GM18520 (cell line): Measurements from ENCODE around the gene PPP1R10.
A peak's percentile ranks its signal among the peaks of the same experiment; 100 is the strongest.
"Not testable (repeated sequence)": the region's sequence is repeated elsewhere in the genome, so short reads cannot be mapped to it uniquely, and the experiment has no call there.

Experiments
- ATAC-seq: cut with Tn5 transposase; IDR thresholded peaks from one replicate; pipeline ENCODE4 v1.9.1; 2021; ENCODE audit not compliant: unreplicated experiment

The PPP1R10 gene

DNA sequence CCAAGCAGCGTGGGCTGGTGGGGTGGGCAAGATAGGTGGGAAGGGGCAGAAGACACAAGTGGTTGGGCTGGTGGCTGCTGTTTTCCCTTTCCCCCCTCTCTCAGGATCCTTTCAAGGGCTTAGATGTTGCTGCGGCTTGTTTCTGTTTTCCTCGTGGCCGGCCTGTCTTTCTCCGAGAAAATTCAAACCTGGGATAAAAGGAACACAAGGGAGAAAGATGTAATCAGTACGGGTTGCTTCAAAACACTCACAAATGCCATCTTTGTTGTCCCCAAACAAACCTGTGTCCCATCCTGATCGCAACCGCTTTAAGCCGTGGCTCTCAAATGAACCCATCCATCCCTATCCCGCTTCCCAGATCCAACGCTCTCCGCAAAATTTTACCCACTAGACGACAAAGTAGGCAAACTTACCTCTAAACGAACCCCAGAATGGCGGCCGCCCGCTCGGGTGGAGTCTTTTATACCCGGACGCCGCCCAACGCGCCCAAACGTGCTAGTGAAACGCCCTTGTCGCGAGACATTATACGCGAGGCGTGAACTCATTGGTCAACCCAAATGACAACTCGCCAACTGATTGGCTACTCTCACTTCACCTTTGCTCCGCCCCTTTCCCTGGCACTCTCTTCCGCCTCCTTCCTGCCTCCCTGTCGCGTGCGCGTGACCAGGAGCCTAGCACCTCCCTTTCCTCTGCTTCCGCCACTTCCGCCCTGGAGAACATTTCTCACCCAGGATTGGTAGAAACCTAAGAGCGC, at the start of gene PPP1R10:
TSS of gene PPP1R10 (minus strand) at position 433 of the 754 bp plus-strand sequence. CDS start 7,299 bp downstream, outside the sequence.
- peak; percentile 73 for ATAC-seq

GRCh38 chr6:30666300-30666699, 49.3 kb upstream of the PPP1R10 start:
- ATAC-seq: not testable (repeated sequence)

- ATAC-seq: no peak
These were observed 48.1 kb upstream of the PPP1R10 start for GRCh38 chr6:30664994-30665767.

DNA sequence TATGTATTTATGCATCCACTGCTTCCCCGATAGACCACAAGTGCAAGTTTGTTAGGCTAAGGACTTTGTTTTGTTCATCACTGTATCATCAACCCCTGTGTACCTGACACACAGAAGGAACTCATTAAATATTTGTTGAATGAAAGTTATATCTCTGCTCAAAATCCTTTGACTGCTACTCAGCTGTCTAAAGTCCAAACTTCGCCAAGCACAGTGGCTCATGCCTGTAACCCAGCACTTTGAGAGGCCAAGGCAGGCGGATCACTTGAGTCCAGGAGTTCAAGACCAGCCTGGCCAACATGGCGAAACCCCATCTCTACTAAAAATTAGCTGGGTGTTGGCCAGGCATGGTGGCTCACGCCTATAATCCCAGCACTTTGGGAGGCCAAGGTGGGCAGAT, 40.9 kb upstream of the PPP1R10 start:
- ATAC-seq: not testable (repeated sequence)

DNA sequence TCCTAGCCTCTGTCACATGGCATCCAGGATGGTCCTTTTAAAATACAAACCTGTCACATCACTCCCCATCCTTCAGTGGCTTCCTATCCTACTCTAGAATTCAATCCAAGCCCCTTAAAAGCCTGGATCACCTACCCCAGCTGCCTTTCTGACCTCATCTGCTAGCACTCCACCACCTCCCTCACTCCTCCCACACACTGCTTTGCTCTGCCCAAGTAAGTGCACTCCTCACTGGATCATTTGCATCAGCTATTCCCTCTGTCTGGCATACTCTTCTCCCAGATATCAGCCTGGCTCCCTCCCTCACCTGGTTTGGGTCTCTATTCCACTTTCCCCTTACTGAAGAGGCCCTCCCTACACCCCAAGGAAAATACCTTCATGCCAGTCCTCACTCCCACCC, 40.4 kb upstream of the PPP1R10 start:
- ATAC-seq: no peak

GRCh38 chr6:30656513-30656912, 39.5 kb upstream of the PPP1R10 start:
- no peak for ATAC-seq

DNA sequence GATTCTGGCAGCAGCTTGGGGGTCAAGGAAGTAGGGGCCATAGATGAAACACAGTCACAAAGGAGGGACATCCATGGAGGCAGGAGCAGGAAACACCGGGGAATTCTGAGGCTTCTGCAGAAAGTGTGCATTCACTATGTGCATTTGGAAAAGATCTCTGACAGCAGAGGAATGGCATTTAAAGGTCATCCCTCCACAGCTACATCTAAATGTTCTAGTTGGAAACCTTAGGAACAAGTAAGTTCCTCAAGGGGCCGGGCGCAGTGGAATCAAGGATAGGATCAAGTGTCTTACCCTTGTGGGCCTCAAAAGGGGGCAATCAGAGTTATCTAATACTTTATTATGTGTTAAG, 38.7 kb upstream of the PPP1R10 start:
- no peak for ATAC-seq

DNA sequence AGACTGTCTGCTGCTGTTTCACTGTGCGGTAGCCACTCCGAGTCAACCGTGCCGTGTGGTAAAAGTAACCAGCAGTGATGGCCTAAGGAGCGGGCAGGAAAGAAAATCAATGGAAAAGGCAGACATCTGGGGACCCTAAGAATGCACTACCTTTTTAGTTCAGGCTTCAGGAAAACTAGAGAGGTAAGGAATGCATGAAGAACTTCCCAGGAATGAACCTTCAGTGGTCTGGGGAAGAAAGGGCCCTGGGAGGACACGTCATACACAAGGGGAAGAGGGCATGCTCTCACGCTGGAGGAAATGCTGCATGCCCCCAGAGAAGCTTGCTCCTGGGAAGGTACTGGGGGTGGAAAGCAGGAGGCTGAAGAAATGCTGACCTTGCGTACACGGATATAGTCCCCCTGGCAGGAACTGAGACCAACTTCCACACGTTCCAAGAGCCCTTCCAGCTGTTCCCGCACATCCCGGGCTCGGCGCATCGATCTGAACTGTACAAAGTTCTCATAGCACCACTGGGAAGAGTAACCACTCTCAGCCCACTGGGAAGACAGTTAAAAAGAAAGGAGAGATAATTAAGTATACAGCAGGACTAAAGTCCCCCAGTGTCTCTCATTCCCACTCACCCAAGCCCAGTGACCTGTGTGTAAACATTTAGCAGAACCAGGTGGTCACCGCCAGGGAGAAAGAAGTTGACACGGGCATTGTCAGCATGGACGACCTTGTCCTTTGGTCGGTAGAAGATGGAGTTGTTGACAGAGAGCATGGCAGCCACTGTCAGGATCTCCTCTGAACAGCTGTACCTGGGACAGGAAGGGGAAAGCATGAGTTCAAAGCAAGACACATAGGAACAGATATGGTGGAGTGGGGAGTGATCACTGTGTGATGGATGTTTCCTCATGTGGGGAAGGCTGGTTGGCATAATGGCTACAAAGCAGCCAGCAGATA, 38.0 kb upstream of the PPP1R10 start:
- ATAC-seq: no peak

GRCh38 chr6:30651143-30651542, 34.1 kb upstream of the PPP1R10 start:
- no peak for ATAC-seq

- peak; percentile 49 for ATAC-seq
These were observed 30.4 kb upstream of the PPP1R10 start for GRCh38 chr6:30647242-30648116.

GRCh38 chr6:30646450-30647241, 29.6 kb upstream of the PPP1R10 start, which contains the start of gene C6orf136:
TSS of gene C6orf136 (plus strand) at chr6:30647133. CDS start at chr6:30647232, 99 bp downstream.
- ATAC-seq: peak; percentile 32

- ATAC-seq: no peak
These were observed 28.9 kb upstream of the PPP1R10 start for GRCh38 chr6:30645989-30646388.

GRCh38 chr6:30644769-30645168, 27.7 kb upstream of the PPP1R10 start:
- no peak for ATAC-seq

- ATAC-seq: no peak
These were observed 26.6 kb upstream of the PPP1R10 start for GRCh38 chr6:30643656-30644055.

- no peak for ATAC-seq
These were observed 24.0 kb upstream of the PPP1R10 start for GRCh38 chr6:30641048-30641447.

DNA sequence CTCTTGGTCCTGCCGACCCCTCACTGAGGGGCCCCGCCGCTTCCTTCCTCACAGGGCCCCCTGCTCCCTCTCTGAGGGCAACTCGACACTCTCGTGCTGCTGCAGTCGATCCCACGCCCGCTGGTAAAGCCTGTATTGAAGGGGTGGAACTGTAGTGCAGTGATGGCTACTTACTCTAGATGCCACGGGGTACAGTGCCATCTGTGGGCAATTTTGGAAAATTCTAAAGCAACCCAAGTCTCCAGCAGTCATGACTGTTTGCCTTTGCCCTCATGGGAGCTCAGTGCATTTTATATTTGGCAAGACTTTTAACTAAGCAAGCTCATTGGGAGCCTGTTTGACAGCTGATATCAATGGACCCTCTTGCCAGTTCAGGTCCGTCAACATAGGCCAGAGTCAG, 23.4 kb upstream of the PPP1R10 start:
- ATAC-seq: no peak

DNA sequence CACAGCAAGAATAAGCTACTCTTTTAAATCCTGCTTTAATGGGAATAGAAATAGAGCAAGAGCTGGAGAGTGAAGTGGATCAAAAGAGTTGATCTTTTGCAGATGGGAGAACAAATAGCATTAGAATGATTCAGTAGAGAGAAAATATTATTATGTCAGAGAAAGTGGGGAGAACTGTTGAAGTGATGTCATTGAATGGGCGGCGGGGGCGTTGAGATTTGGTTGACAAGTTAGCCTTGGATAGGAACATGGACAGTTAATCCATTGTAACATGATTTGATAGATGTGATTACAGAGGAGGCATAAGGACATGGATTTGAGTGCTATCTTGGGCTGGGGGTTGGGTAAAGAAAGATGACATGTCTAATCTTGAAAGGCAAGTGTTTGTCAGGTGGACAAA, 18.8 kb upstream of the PPP1R10 start:
- ATAC-seq: no peak

- no peak for ATAC-seq
These were observed 9.7 kb upstream of the PPP1R10 start, which contains the start of gene ATAT1 for GRCh38 chr6:30626484-30627366. TSS of gene ATAT1 (plus strand) at chr6:30626874.
